Spleen (tissue), 11 donors: ENCODE results near the gene PCDHGC5. TPM values are rescaled to one million over a fixed set of nuclear protein-coding genes. Genes with fewer than 3 reads are reported as not detected.
A peak's percentile ranks its signal among the peaks of the same experiment; 100 is the strongest.

Experiments used
- DNase-seq: peaks from one replicate; pipeline ENCODE4 v3.0.0-alpha.2; 2020
- H3K27ac ChIP-seq, 8 donors: fragments of 200-600 bp; sonication (generic) in 7 of 8; 1 replicate in 4 of 8; 2 replicates in 4 of 8; pipeline versions ENCODE4 v1.5.0 to v1.8.0; 2016 to 2021; ENCODE audit warnings: inconsistent platforms in 4 of 8, mild to moderate bottlenecking in 4 of 8, moderate library complexity in 1 of 8
- H3K27me3 ChIP-seq, 7 donors: fragments of 200-600 bp; sonication (generic) in 6 of 7; replicated peaks in 1 of 7; 1 replicate in 4 of 7; 2 replicates in 3 of 7; pipeline versions ENCODE4 v1.5.0 to v1.8.0; 2016 to 2021; ENCODE audit warnings: inconsistent platforms in 3 of 7, mild to moderate bottlenecking in 1 of 7
- H3K36me3 ChIP-seq, 6 donors: fragments of 200-600 bp; sonication (generic) in 5 of 6; 1 replicate in 4 of 6; 2 replicates in 2 of 6; pipeline versions ENCODE4 v1.5.0 to v1.8.0; 2016 to 2021; ENCODE audit warnings: inconsistent platforms in 2 of 6
- H3K4me1 ChIP-seq, 6 donors: fragments of 200-600 bp; sonication (generic) in 5 of 6; 1 replicate in 3 of 6; 2 replicates in 3 of 6; pipeline versions ENCODE4 v1.5.0 to v1.8.0; 2016 to 2021; ENCODE audit warnings: inconsistent platforms in 3 of 6
- H3K4me3 ChIP-seq, 8 donors: fragments of 200-600 bp; sonication (generic) in 7 of 8; 1 replicate in 4 of 8; 2 replicates in 4 of 8; pipeline versions ENCODE4 v1.5.0 to v1.8.0; 2016 to 2021; ENCODE audit warnings: inconsistent platforms in 4 of 8, mild to moderate bottlenecking in 4 of 8, moderate library complexity in 2 of 8
- H3K9me3 ChIP-seq, 8 donors: fragments of 200-600 bp; sonication (generic) in 7 of 8; 1 replicate in 4 of 8; 2 replicates in 4 of 8; pipeline versions ENCODE4 v1.5.0 to v1.8.0; 2016 to 2021; ENCODE audit warnings: inconsistent platforms in 4 of 8
- CTCF ChIP-seq, 11 experiments: fragments of 200-600 bp in 7 of 11; fragments of 450-650 bp in 4 of 11; sonication (generic) in 4 of 11; IDR thresholded peaks in 8 of 11; conservative IDR thresholded peaks in 3 of 11; 1 replicate in 7 of 11; 2 replicates in 4 of 11; pipeline versions ENCODE4 v1.4.0 to v1.8.0; 2016 to 2021; ENCODE audit warnings: antibody characterized with exemption in 11 of 11, inconsistent platforms in 4 of 11, mild to moderate bottlenecking in 1 of 11
- POLR2A ChIP-seq, 3 donors: fragments of 450-650 bp; IDR thresholded peaks; one replicate each; pipeline ENCODE4 v1.5.1; 2017; ENCODE audit warnings: antibody characterized with exemption in 3 of 3, mild to moderate bottlenecking in 1 of 3
- POLR2AphosphoS5 ChIP-seq, 3 donors: sonication (generic); formaldehyde crosslinking; IDR thresholded peaks; one replicate each; pipeline ENCODE4 v1.5.1; 2017; ENCODE audit warnings: antibody characterized with exemption in 3 of 3
- WGBS, 5 donors: extraction: QIAGEN DNeasy Blood & Tissue Kit in 3 of 5; methylation state at CpG; one replicate each; pipeline versions ENCODE4 v1.1.5 to v1.1.7; 2013 to 2018; 5-methylcytosine and 5-hydroxymethylcytosine counted together
- intact Hi-C: fragments of 100-400 bp; cut with DNase I; formaldehyde crosslinking; loops from one replicate; pipeline ENCODE4 v1.15.0; 2023; ENCODE audit warnings: low total_unique reads
- polyA plus RNA-seq, 3 donors: library from polyadenylated mRNA; stranded (reverse); fragments of 200-250 nt; gene quantifications; one replicate each; pipeline ENCODE4 v1.2.1, GENCODE V29; 2013
- total RNA-seq, 7 donors: library from RNA; depleted of rRNA in 3 of 7; stranded (reverse); fragments of >200 nt in 3 of 7; fragmentation: NEBNext Ultra II Directional in 4 of 7; extraction: Animal tissue kit (Norgen Biotek cat#: 25700) in 4 of 7; gene quantifications; one replicate each; pipeline versions ENCODE4 v1.1.0 to v1.2.1, GENCODE V29; 2016 to 2021
- donor health status: healthy with polysubstance abuse.
- donor health status: DM: no; HTN: no; CAD: no; lungs with moderate emphysema.
- donor health status: DM: no; HTN: no; CAD: no.
- donor health status: Bipolar disorder and iron deficiency.
- donor health status: healthy.
- donor health status: DM: no; HTN: no; CAD: no.
- donor health status: DM: yes; HTN: yes; CAD: no.

PCDHGC5 gene
- total and polyA plus RNA-seq, 10 donors = 0.02 to 2.5 (median 1.1) TPM; not detected in 1

- peaks cover 0 to 15% (median 0%) of the 10 kb centered on the region in 6 donors for H3K36me3 ChIP-seq
- H3K27ac ChIP-seq = peak overlapping the region in 5 of 8 donors; percentile 72 to 85 (median 81)
- H3K27me3 ChIP-seq = no peaks in the 10 kb centered on the region
- no peak overlapping the region for H3K4me3 ChIP-seq
- 84 to 90% (median 86%) methylated on average over 8 of the region's 8 CpGs for WGBS, 5 donors
- intact Hi-C loops = no loop called here
- DNase-seq = no peak
- peaks cover 7 to 50% (median 33%) of the 10 kb centered on the region in 6 donors for H3K4me1 ChIP-seq
- H3K9me3 ChIP-seq = no peaks in the 10 kb centered on the region
- TF ChIP-seq CTCF (IDR thresholded peaks at IDR 0.05 in 8 of 11, conservative IDR thresholded peaks at IDR 0.05 in 3 of 11) = no peak
- TF ChIP-seq POLR2A (IDR thresholded peaks at IDR 0.05) = no peak
Measured at GRCh38 chr5:141506381-141507155, 17.7 kb downstream of the PCDHGC5 start.

- DNase-seq = no peak
- TF ChIP-seq CTCF (IDR thresholded peaks at IDR 0.05 in 8 of 11, conservative IDR thresholded peaks at IDR 0.05 in 3 of 11) (no peak), POLR2A (IDR thresholded peaks at IDR 0.05) (no peak), POLR2AphosphoS5 (IDR thresholded peaks at IDR 0.05) (peak in 2 of 3 donors; percentile 24 to 50)
- Histone ChIP-seq H3K9me3 (no peaks in the 10 kb centered on the region), H3K27ac (peak overlapping the region; percentile 36 to 85 (median 73)), H3K27me3 (no peaks in the 10 kb centered on the region), H3K4me3 (no peak overlapping the region), H3K4me1 (peaks cover 7 to 59% (median 39%) of the 10 kb centered on the region in 6 donors), H3K36me3 (peaks cover 0 to 18% (median 0%) of the 10 kb centered on the region in 6 donors)
- intact Hi-C loops = no loop called here
- WGBS, 5 donors = 35 to 66% (median 53%) methylated on average over 11 of the region's 11 CpGs
Measured at GRCh38 chr5:141507387-141508091, 18.7 kb downstream of the PCDHGC5 start.

GRCh38 chr5:141508440-141508797, 19.5 kb downstream of the PCDHGC5 start:
- 29 to 61% (median 49%) methylated on average over 9 of the region's 9 CpGs for WGBS, 5 donors
- peak overlapping the region in 4 of 8 donors; percentile 6 to 62 (median 10) for H3K4me3 ChIP-seq
- peaks cover 7 to 68% (median 47%) of the 10 kb centered on the region in 6 donors for H3K4me1 ChIP-seq
- peaks cover 0 to 18% (median 0%) of the 10 kb centered on the region in 6 donors for H3K36me3 ChIP-seq
- TF ChIP-seq POLR2A (IDR thresholded peaks at IDR 0.05) (no peak), POLR2AphosphoS5 (IDR thresholded peaks at IDR 0.05) (no peak), CTCF (IDR thresholded peaks at IDR 0.05 in 8 of 11, conservative IDR thresholded peaks at IDR 0.05 in 3 of 11) (no peak)
- H3K27ac ChIP-seq = peak overlapping the region; percentile 36 to 85 (median 73)
- H3K9me3 ChIP-seq = no peaks in the 10 kb centered on the region
- no peaks in the 10 kb centered on the region for H3K27me3 ChIP-seq
- DNase-seq = no peak
- intact Hi-C loops = no loop called here
